Measurements from ENCODE around the gene MS4A18.
"Not testable (repeated sequence)": the region's sequence is repeated elsewhere in the genome, so short reads cannot be mapped to it uniquely, and the experiment has no call there.

Gene MS4A18

GRCh38 chr11:60739114-60739513 lies 14.6 kb downstream of the MS4A18 start:
- DNase-seq (ENCODE audit: low spot score): no peak

GRCh38 chr11:60740573-60740972 lies 16.1 kb downstream of the MS4A18 start:
- no peak for DNase-seq (ENCODE audit: low spot score)

GRCh38 chr11:60741421-60741820 lies 16.9 kb downstream of the MS4A18 start:
- DNase-seq (ENCODE audit: low spot score): no peak

GRCh38 chr11:60743058-60743457 lies 18.5 kb downstream of the MS4A18 start:
- DNase-seq (ENCODE audit: low spot score): no peak

GRCh38 chr11:60744114-60744513 lies 19.6 kb downstream of the MS4A18 start:
- DNase-seq (ENCODE audit: low spot score): no peak

- no peak for DNase-seq (ENCODE audit: low spot score)
These were observed 22.9 kb downstream of the MS4A18 start for GRCh38 chr11:60747359-60747873.

GRCh38 chr11:60748225-60748624 lies 23.7 kb downstream of the MS4A18 start:
- no peak for DNase-seq (ENCODE audit: low spot score)

GRCh38 chr11:60748821-60749220 lies 24.3 kb downstream of the MS4A18 start:
- no peak for DNase-seq (ENCODE audit: low spot score)

GRCh38 chr11:60750911-60751310 lies 26.4 kb downstream of the MS4A18 start:
- DNase-seq (ENCODE audit: low spot score): no peak

- DNase-seq (ENCODE audit: low spot score): no peak
These were observed 28.8 kb downstream of the MS4A18 start for GRCh38 chr11:60753309-60753708.

GRCh38 chr11:60754887-60755286 lies 30.4 kb downstream of the MS4A18 start:
- no peak for DNase-seq (ENCODE audit: low spot score)

GRCh38 chr11:60756307-60757032 lies 31.9 kb downstream of the MS4A18 start, which contains the start of gene MS4A15:
MS4A15 (plus strand) TSS chr11:60756867; CDS start chr11:60763734, 6,867 bp downstream.
- DNase-seq (ENCODE audit: low spot score): peak; percentile 57

GRCh38 chr11:60757231-60757800 lies 32.8 kb downstream of the MS4A18 start:
- no peak for DNase-seq (ENCODE audit: low spot score)

GRCh38 chr11:60758671-60759070 lies 34.2 kb downstream of the MS4A18 start:
- not testable (repeated sequence) for DNase-seq (ENCODE audit: low spot score)

GRCh38 chr11:60759438-60760225 lies 35.1 kb downstream of the MS4A18 start:
- DNase-seq (ENCODE audit: low spot score): not testable (repeated sequence)

GRCh38 chr11:60761436-60762190 lies 37.1 kb downstream of the MS4A18 start:
- DNase-seq (ENCODE audit: low spot score): no peak

- no peak for DNase-seq (ENCODE audit: low spot score)
These were observed 38.6 kb downstream of the MS4A18 start for GRCh38 chr11:60762851-60763691.

GRCh38 chr11:60763692-60764369 lies 39.3 kb downstream of the MS4A18 start:
- DNase-seq (ENCODE audit: low spot score): no peak

- no peak for DNase-seq (ENCODE audit: low spot score)
These were observed 40.4 kb downstream of the MS4A18 start for GRCh38 chr11:60764879-60765278.

- DNase-seq (ENCODE audit: low spot score): no peak
These were observed 40.8 kb downstream of the MS4A18 start for GRCh38 chr11:60765355-60765754.

Measured in LoVo (cell line).